Astrocyte (in vitro differentiated cells and primary cell): Measurements from ENCODE around the gene TMEM45A.

Experiments
- EZH2 ChIP-seq: IDR thresholded peaks from 2 replicates; pipeline ENCODE4 v1.6.1; 2012; ENCODE audit warnings: mild to moderate bottlenecking, low read length, inconsistent platforms; ENCODE audit not compliant: insufficient read depth
- TF ChIP-seq, protein P1 (sequence below): IDR thresholded peaks from 2 replicates; pipeline ENCODE4 v1.5.1; 2011; ENCODE audit warnings: low read depth, mild to moderate bottlenecking, inconsistent platforms, low read length, moderate library complexity; ENCODE audit not compliant: insufficient read depth

- TF ChIP-seq, protein P1, sequence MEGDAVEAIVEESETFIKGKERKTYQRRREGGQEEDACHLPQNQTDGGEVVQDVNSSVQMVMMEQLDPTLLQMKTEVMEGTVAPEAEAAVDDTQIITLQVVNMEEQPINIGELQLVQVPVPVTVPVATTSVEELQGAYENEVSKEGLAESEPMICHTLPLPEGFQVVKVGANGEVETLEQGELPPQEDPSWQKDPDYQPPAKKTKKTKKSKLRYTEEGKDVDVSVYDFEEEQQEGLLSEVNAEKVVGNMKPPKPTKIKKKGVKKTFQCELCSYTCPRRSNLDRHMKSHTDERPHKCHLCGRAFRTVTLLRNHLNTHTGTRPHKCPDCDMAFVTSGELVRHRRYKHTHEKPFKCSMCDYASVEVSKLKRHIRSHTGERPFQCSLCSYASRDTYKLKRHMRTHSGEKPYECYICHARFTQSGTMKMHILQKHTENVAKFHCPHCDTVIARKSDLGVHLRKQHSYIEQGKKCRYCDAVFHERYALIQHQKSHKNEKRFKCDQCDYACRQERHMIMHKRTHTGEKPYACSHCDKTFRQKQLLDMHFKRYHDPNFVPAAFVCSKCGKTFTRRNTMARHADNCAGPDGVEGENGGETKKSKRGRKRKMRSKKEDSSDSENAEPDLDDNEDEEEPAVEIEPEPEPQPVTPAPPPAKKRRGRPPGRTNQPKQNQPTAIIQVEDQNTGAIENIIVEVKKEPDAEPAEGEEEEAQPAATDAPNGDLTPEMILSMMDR = no peak
- no peak for TF ChIP-seq EZH2
These were observed 83.3 kb downstream of the TMEM45A start for GRCh38 chr3:100575704-100576103.
